Fibroblast of lung (primary cell): ENCODE measurements around the gene SRSF7. TPM values are rescaled to one million over a fixed set of nuclear protein-coding genes. Genes with fewer than 3 reads are reported as not detected.
"Not testable (repeated sequence)": the region's sequence is repeated elsewhere in the genome, so short reads cannot be mapped to it uniquely, and the experiment has no call there.

ENCODE experiments used
- DNase-seq, 2 donors: peaks; one replicate each; pipeline versions ENCODE4 v3.0.0 to v3.0.0-alpha.2; 2010; ENCODE audit warnings: low read depth in 2 of 2
- H2AFZ ChIP-seq: 2 replicates; pipeline ENCODE4 v1.5.1; 2012; ENCODE audit warnings: low read length, control low read depth, inconsistent platforms
- H3K27ac ChIP-seq: 2 replicates; pipeline ENCODE4 v1.5.1; 2011; ENCODE audit warnings: low read length, control low read depth; ENCODE audit not compliant: insufficient read depth
- H3K27me3 ChIP-seq: 2 replicates; pipeline ENCODE4 v1.5.1; 2011; ENCODE audit warnings: mild to moderate bottlenecking, low read length; ENCODE audit not compliant: control insufficient read depth, insufficient read depth
- H3K36me3 ChIP-seq: 2 replicates; pipeline ENCODE4 v1.5.1; 2011; ENCODE audit warnings: low read length; ENCODE audit not compliant: control insufficient read depth, insufficient read depth
- H3K4me1 ChIP-seq: 2 replicates; pipeline ENCODE4 v1.5.1; 2011; ENCODE audit warnings: low read length; ENCODE audit not compliant: control insufficient read depth, insufficient read depth; ENCODE audit errors: extremely low read depth
- H3K4me2 ChIP-seq: 2 replicates; pipeline ENCODE4 v1.5.1; 2011; ENCODE audit warnings: low read length, control low read depth; ENCODE audit not compliant: insufficient read depth; ENCODE audit errors: extremely low read depth
- H3K4me3 ChIP-seq, 4 experiments: fragments of 200-600 bp in 1 of 4; sonication (generic) in 1 of 4; replicated peaks in 1 of 4; 2 replicates each; pipeline ENCODE4 v1.5.1; 2011 to 2016; ENCODE audit warnings: low read length in 4 of 4, low read depth in 3 of 4, mild to moderate bottlenecking in 3 of 4, control low read depth in 2 of 4, inconsistent platforms in 1 of 4, mixed read lengths in 1 of 4; ENCODE audit not compliant: insufficient read depth in 1 of 4; ENCODE audit errors: control extremely low read depth in 1 of 4
- H3K79me2 ChIP-seq: 2 replicates; pipeline ENCODE4 v1.5.1; 2012; ENCODE audit warnings: mild to moderate bottlenecking, low read length, inconsistent platforms; ENCODE audit not compliant: control insufficient read depth, insufficient read depth
- H3K9ac ChIP-seq: 2 replicates; pipeline ENCODE4 v1.5.1; 2011; ENCODE audit warnings: mild to moderate bottlenecking, low read length, control low read depth; ENCODE audit not compliant: insufficient read depth
- H3K9me3 ChIP-seq: 2 replicates; pipeline ENCODE4 v1.5.1; 2012; ENCODE audit warnings: low read depth, low read length; ENCODE audit not compliant: control insufficient read depth, insufficient read depth
- H4K20me1 ChIP-seq: 2 replicates; pipeline ENCODE4 v1.5.1; 2011; ENCODE audit warnings: low read length; ENCODE audit not compliant: control insufficient read depth, insufficient read depth; ENCODE audit errors: extremely low read depth
- EZH2 ChIP-seq: IDR thresholded peaks from 2 replicates; pipeline ENCODE4 v1.5.1; 2012; ENCODE audit warnings: low read length, control low read depth, mild to moderate bottlenecking; ENCODE audit errors: missing control alignments
- polyA plus RNA-seq, 2 donors: library from polyadenylated mRNA; depleted of rRNA in 1 of 2; stranded (reverse) in 1 of 2; unstranded in 1 of 2; fragments of >200 nt; gene quantifications; 2 replicates each; pipeline ENCODE4 v1.2.1, GENCODE V29; 2011 to 2012; ENCODE audit warnings: missing spikeins in 1 of 2
- total RNA-seq: library from RNA; depleted of rRNA; stranded (reverse); fragments of >200 nt; gene quantifications from 2 replicates; pipeline ENCODE4 v1.2.1, GENCODE V29; 2014
- TF ChIP-seq, protein P1 (sequence below), 2 donors: IDR thresholded peaks in 1 of 2; conservative IDR thresholded peaks in 1 of 2; 1 replicate in 1 of 2; 2 replicates in 1 of 2; pipeline ENCODE4 v1.5.1; 2011 to 2012; ENCODE audit warnings: low read length in 2 of 2, control low read depth in 1 of 2, inconsistent platforms in 1 of 2, low read depth in 1 of 2, mild to moderate bottlenecking in 1 of 2

Gene SRSF7
- total and polyA plus RNA-seq, 2 donors (not counting 1 experiment from before 2014, with no cell fraction given): 118 to 193 TPM

DNA sequence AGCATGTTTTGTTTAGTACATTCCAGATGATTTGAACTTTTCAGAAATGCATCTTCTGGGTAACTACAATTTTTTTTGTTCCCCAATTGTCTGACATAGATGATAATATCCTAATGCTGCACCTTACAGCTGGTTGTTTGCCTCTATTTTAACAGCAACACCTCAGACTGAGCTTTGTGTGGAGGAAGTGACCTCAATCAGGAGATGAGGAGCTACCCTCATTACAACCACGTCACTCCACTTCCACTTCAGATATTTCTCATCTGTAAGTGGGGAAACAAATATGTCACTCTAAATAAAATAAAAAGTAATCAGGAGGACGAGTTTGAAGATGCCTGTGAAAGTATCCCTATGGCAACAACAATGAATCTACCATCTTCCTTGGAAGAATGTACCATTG, 12.1 kb upstream of the SRSF7 start:
- no peaks in the 10 kb centered on the region for H3K27me3 ChIP-seq
- no peak overlapping the region for H2AFZ ChIP-seq
- H3K4me1 ChIP-seq: no peaks in the 10 kb centered on the region
- no peaks in the 10 kb centered on the region for H4K20me1 ChIP-seq
- no peak overlapping the region for H3K4me3 ChIP-seq
- TF ChIP-seq, protein P1, sequence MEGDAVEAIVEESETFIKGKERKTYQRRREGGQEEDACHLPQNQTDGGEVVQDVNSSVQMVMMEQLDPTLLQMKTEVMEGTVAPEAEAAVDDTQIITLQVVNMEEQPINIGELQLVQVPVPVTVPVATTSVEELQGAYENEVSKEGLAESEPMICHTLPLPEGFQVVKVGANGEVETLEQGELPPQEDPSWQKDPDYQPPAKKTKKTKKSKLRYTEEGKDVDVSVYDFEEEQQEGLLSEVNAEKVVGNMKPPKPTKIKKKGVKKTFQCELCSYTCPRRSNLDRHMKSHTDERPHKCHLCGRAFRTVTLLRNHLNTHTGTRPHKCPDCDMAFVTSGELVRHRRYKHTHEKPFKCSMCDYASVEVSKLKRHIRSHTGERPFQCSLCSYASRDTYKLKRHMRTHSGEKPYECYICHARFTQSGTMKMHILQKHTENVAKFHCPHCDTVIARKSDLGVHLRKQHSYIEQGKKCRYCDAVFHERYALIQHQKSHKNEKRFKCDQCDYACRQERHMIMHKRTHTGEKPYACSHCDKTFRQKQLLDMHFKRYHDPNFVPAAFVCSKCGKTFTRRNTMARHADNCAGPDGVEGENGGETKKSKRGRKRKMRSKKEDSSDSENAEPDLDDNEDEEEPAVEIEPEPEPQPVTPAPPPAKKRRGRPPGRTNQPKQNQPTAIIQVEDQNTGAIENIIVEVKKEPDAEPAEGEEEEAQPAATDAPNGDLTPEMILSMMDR (conservative IDR thresholded peaks at IDR 0.05 in 1 of 2, IDR thresholded peaks at IDR 0.05 in 1 of 2; ENCODE audit: low read depth in 1 of 2, low read length in 2 of 2): no peak
- no peak overlapping the region for H3K9ac ChIP-seq
- no peak overlapping the region for H3K27ac ChIP-seq
- no peaks in the 10 kb centered on the region for H3K9me3 ChIP-seq
- no peaks in the 10 kb centered on the region for H3K36me3 ChIP-seq
- H3K79me2 ChIP-seq: no peaks in the 10 kb centered on the region
- no peak overlapping the region for H3K4me2 ChIP-seq
- no peak for DNase-seq

- H3K79me2 ChIP-seq, H3K4me1 ChIP-seq, H3K9me3 ChIP-seq, H3K4me2 ChIP-seq, H2AFZ ChIP-seq, H3K27me3 ChIP-seq, H3K36me3 ChIP-seq, DNase-seq, H3K9ac ChIP-seq, H3K27ac ChIP-seq, H4K20me1 ChIP-seq, H3K4me3 ChIP-seq: not testable (repeated sequence)
Measured at GRCh38 chr2:38755891-38756290, 4.7 kb upstream of the SRSF7 start.

GRCh38 chr2:38754506-38754905, 3.3 kb upstream of the SRSF7 start:
- Histone ChIP-seq H3K4me1 (no peaks in the 10 kb centered on the region), H3K4me2 (peak overlapping the region; percentile 51), H3K27ac (no peak overlapping the region), H3K4me3 (peak overlapping the region in 1 of 4 experiments; percentile 12), H3K79me2 (peaks cover 16% of the 10 kb centered on the region), H4K20me1 (peaks cover 4% of the 10 kb centered on the region), H3K27me3 (no peaks in the 10 kb centered on the region), H2AFZ (no peak overlapping the region), H3K36me3 (peaks cover 1% of the 10 kb centered on the region), H3K9ac (no peak overlapping the region), H3K9me3 (no peaks in the 10 kb centered on the region)
- no peak for DNase-seq
- TF ChIP-seq EZH2: no peak
- TF ChIP-seq, protein P1 (conservative IDR thresholded peaks at IDR 0.05 in 1 of 2, IDR thresholded peaks at IDR 0.05 in 1 of 2; ENCODE audit: low read depth in 1 of 2, low read length in 2 of 2): no peak
